Measurements from ENCODE around the gene TSC22D2.

Gene TSC22D2

DNA sequence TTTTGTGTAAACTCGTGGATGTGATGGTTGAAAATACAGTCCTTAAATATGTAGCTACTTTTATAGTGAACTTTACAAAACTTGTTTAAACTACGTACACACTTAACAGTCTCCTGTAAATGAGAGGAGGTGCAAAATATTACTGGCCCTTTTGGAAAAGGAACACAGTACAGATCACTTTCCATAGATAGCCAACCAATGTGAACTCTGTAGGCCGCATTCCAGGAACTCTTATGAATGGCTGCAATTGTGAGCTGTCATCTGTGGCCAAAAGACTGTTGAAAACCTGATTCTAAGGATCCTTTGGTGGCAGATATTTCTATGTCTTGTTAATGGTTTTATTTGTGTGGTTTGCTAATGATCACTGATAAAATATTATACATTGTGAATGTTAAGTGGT is 6.2 kb downstream of the TSC22D2 start:
- no peak for DNase-seq
- H3K4me1 Mint-ChIP-seq (ENCODE audit: low read depth), result peaks cover 67% of the 10 kb centered on the region
- H3K36me3 Mint-ChIP-seq (ENCODE audit: low read depth), result peaks cover 76% of the 10 kb centered on the region
- no peak overlapping the region for H3K27ac Mint-ChIP-seq
- no peaks in the 10 kb centered on the region for H3K9me3 Mint-ChIP-seq
- H3K4me3 Mint-ChIP-seq, result peak overlapping the region; percentile 96
- H3K27me3 Mint-ChIP-seq, result no peaks in the 10 kb centered on the region

DNA sequence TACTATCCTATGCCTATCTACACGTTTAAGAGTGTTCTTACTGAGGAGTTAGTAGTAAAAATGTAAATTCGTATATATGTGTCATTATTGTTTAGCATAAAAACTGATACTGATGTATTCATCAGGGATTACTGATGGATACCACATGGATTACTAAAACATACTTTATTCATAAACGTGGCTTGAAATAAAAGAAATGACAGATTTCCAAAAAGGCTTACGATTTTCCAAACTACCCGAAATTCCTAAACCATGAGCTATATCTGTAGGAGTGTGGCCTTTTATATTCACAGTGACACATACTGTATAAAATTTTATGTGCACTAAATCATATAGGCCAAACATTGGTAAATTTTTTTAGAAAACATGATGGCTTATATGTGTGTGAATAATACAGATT is 6.9 kb downstream of the TSC22D2 start:
- Mint-ChIP-seq H3K27me3 (no peaks in the 10 kb centered on the region), H3K9me3 (no peaks in the 10 kb centered on the region), H3K27ac (no peak overlapping the region), H3K4me1 (ENCODE audit: low read depth) (peaks cover 72% of the 10 kb centered on the region), H3K4me3 (peak overlapping the region; percentile 96), H3K36me3 (ENCODE audit: low read depth) (peaks cover 76% of the 10 kb centered on the region)
- no peak for DNase-seq

GRCh38 chr3:150419076-150419868 is 11.2 kb downstream of the TSC22D2 start:
- Mint-ChIP-seq H3K27ac (no peak overlapping the region), H3K36me3 (ENCODE audit: low read depth) (peaks cover 62% of the 10 kb centered on the region), H3K4me3 (no peak overlapping the region), H3K9me3 (no peaks in the 10 kb centered on the region), H3K4me1 (ENCODE audit: low read depth) (peaks cover 73% of the 10 kb centered on the region), H3K27me3 (no peaks in the 10 kb centered on the region)
- no peak for DNase-seq

DNA sequence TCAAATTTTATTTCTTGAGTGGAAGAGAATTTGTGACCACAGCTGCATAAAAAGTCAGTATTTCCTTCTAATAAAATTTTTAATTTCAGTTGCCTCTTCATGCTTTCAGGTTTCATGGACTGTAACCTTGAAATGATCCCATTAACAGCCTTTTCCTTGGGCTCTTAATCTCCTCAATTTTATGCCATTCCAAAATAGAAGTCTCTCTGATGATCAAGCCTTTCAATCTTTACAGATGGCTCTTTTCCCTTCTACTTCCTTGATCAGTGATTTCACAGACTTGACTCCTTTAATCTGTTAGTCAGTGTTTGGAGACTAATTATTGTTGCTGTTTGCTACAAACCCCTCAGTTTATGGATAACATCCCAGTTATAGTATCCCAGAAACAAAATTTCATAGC is 11.9 kb downstream of the TSC22D2 start:
- Mint-ChIP-seq H3K9me3 (no peaks in the 10 kb centered on the region), H3K27me3 (no peaks in the 10 kb centered on the region), H3K4me1 (ENCODE audit: low read depth) (peaks cover 66% of the 10 kb centered on the region), H3K27ac (no peak overlapping the region), H3K36me3 (ENCODE audit: low read depth) (peaks cover 60% of the 10 kb centered on the region), H3K4me3 (no peak overlapping the region)
- DNase-seq, result no peak

- Mint-ChIP-seq H3K27ac (no peak overlapping the region), H3K4me1 (ENCODE audit: low read depth) (peaks cover 61% of the 10 kb centered on the region)
Measured at GRCh38 chr3:150421256-150421655, 13.2 kb downstream of the TSC22D2 start.

GRCh38 chr3:150421799-150422548 is 13.9 kb downstream of the TSC22D2 start:
- Mint-ChIP-seq H3K9me3 (no peaks in the 10 kb centered on the region), H3K27ac (peak overlapping the region; percentile 6), H3K36me3 (ENCODE audit: low read depth) (peaks cover 58% of the 10 kb centered on the region), H3K4me3 (no peak overlapping the region), H3K27me3 (no peaks in the 10 kb centered on the region), H3K4me1 (ENCODE audit: low read depth) (peaks cover 61% of the 10 kb centered on the region)
- DNase-seq, result no peak

More at GRCh38 chr3:150421256-150421655, 13.2 kb downstream of the TSC22D2 start:
- peaks cover 56% of the 10 kb centered on the region for H3K36me3 Mint-ChIP-seq (ENCODE audit: low read depth)
- H3K27me3 Mint-ChIP-seq, result no peaks in the 10 kb centered on the region
- no peaks in the 10 kb centered on the region for H3K9me3 Mint-ChIP-seq
- no peak for DNase-seq
- no peak overlapping the region for H3K4me3 Mint-ChIP-seq

GRCh38 chr3:150422907-150423306 is 14.8 kb downstream of the TSC22D2 start:
- no peak overlapping the region for H3K4me3 Mint-ChIP-seq
- peaks cover 53% of the 10 kb centered on the region for H3K36me3 Mint-ChIP-seq (ENCODE audit: low read depth)
- no peaks in the 10 kb centered on the region for H3K27me3 Mint-ChIP-seq
- peaks cover 57% of the 10 kb centered on the region for H3K4me1 Mint-ChIP-seq (ENCODE audit: low read depth)
- no peak for DNase-seq
- no peak overlapping the region for H3K27ac Mint-ChIP-seq
- H3K9me3 Mint-ChIP-seq, result no peaks in the 10 kb centered on the region

DNA sequence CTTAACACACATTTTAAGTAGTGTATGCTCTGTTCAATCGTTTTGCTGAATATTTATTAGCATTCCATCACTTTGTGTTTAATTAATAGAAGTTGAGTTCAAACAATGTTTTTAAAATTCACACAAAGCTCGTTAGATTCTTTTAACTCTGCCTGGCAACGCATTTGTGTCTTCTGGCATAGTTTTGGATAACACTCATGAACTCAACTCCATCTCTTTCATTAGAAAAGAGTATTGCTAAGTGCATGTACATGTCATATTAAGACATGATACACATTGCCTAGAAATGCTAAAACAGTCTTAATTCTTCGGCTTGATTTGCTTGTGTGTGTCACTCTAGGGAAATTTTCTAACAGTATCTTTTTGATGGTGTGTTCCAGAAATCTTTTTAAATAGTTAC is 15.7 kb downstream of the TSC22D2 start:
- no peaks in the 10 kb centered on the region for H3K27me3 Mint-ChIP-seq
- no peaks in the 10 kb centered on the region for H3K9me3 Mint-ChIP-seq

DNA sequence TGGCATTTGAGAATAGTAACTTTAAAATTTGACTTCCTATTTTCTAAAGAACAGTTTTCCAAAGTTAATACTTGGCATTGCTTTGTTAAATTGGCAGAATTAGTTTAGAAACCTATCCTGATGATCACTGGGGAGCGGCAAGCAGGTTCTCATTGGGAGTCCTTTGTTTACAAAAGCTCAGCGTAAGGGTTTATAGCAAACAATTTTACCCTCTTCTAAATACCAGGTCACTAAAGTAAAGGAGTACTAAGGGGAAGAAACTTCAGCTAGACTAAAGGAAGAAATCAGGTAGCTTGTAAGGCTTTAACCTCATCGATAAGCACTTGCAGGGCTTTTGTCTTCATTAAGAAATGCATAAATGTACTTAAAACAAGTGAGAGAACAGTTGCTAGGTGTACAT is 18.2 kb downstream of the TSC22D2 start:
- Mint-ChIP-seq H3K4me1 (ENCODE audit: low read depth) (peaks cover 60% of the 10 kb centered on the region), H3K9me3 (no peaks in the 10 kb centered on the region), H3K36me3 (ENCODE audit: low read depth) (peaks cover 57% of the 10 kb centered on the region), H3K27ac (no peak overlapping the region), H3K27me3 (no peaks in the 10 kb centered on the region), H3K4me3 (no peak overlapping the region)
- DNase-seq, result no peak

More for the DNA sequence above, 15.7 kb downstream of the TSC22D2 start:
- Mint-ChIP-seq H3K36me3 (ENCODE audit: low read depth) (peaks cover 53% of the 10 kb centered on the region), H3K4me3 (no peak overlapping the region), H3K4me1 (ENCODE audit: low read depth) (peaks cover 59% of the 10 kb centered on the region), H3K27ac (no peak overlapping the region)
- no peak for DNase-seq

- Mint-ChIP-seq H3K27ac (no peak overlapping the region), H3K4me3 (no peak overlapping the region), H3K4me1 (ENCODE audit: low read depth) (peaks cover 58% of the 10 kb centered on the region), H3K27me3 (no peaks in the 10 kb centered on the region), H3K36me3 (ENCODE audit: low read depth) (peaks cover 51% of the 10 kb centered on the region), H3K9me3 (no peaks in the 10 kb centered on the region)
- DNase-seq, result no peak
Measured at GRCh38 chr3:150428562-150428961, 20.5 kb downstream of the TSC22D2 start.

DNA sequence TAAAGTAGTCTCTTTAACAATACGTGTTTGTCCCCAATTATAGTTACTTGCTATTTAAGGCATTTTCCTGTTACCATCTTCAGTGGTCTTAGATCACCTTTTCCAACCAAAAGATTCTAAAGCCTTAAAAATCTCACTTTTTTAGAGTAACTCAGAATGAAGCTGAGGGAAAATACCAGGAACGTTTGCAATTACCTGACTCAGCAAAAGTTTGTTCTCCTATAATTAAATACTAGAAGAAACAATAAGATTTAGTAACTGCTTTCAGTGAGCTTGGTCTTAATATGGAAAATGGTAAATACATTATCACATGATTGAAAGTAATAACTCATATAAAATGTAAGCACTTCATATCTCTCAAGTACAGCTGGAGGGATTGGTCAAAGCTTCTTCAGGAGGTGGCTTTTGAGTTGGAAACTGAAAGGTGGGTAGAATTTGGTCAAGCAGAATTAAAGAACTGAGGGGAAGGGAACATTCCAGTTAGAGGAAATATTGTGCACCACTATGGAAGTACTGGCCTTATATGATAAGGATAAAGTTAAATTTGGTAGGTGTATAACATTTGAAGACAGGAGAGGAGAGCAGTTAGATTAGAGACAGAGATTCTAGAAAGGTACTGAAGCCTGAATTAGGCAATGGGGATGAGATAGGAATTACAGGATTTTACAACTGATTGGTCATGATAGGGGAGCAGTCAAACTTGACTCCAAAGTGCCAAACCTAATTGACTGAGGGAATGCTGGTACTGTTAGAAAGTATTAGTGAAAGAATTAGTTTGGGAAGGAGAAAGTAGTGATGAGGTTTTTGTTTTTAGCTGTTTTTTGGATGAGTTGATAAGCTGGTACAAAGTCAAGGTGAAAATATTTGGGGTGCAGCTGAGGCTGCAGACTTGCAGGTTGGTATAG is 21.9 kb downstream of the TSC22D2 start:
- no peaks in the 10 kb centered on the region for H3K27me3 Mint-ChIP-seq
- peak overlapping the region; percentile 1 for H3K27ac Mint-ChIP-seq
- no peak for DNase-seq
- H3K9me3 Mint-ChIP-seq, result no peaks in the 10 kb centered on the region
- H3K36me3 Mint-ChIP-seq (ENCODE audit: low read depth), result peaks cover 42% of the 10 kb centered on the region
- no peak overlapping the region for H3K4me3 Mint-ChIP-seq
- H3K4me1 Mint-ChIP-seq (ENCODE audit: low read depth), result peaks cover 55% of the 10 kb centered on the region

GRCh38 chr3:150433347-150433746 is 25.2 kb downstream of the TSC22D2 start:
- H3K9me3 Mint-ChIP-seq, result no peaks in the 10 kb centered on the region
- no peak overlapping the region for H3K27ac Mint-ChIP-seq
- no peak overlapping the region for H3K4me3 Mint-ChIP-seq
- no peak for DNase-seq
- peaks cover 24% of the 10 kb centered on the region for H3K36me3 Mint-ChIP-seq (ENCODE audit: low read depth)
- no peaks in the 10 kb centered on the region for H3K27me3 Mint-ChIP-seq
- peaks cover 37% of the 10 kb centered on the region for H3K4me1 Mint-ChIP-seq (ENCODE audit: low read depth)

DNA sequence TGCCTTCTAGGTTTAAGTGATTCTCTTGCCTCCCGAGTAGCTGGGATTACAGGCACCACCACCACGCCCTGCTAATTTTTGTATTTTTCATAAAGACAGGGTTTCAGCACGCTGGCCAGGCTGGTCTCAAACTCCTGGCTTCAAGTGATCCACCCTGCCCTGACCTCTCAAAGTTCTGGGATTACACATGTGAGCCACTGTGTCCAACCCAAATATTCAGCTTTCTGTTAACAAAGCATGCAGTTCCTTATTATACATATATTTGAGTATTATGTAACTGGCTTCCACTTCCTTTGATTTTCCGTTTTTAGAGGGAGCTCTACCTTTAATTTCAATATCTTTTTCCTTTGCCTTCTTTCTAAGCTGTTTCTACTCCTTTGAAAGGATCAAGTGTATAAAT is 26.1 kb downstream of the TSC22D2 start:
- peaks cover 22% of the 10 kb centered on the region for H3K36me3 Mint-ChIP-seq (ENCODE audit: low read depth)
- H3K9me3 Mint-ChIP-seq, result no peaks in the 10 kb centered on the region
- H3K4me3 Mint-ChIP-seq, result no peak overlapping the region
- no peak for DNase-seq
- H3K27ac Mint-ChIP-seq, result no peak overlapping the region
- H3K27me3 Mint-ChIP-seq, result no peaks in the 10 kb centered on the region
- peaks cover 28% of the 10 kb centered on the region for H3K4me1 Mint-ChIP-seq (ENCODE audit: low read depth)

DNA sequence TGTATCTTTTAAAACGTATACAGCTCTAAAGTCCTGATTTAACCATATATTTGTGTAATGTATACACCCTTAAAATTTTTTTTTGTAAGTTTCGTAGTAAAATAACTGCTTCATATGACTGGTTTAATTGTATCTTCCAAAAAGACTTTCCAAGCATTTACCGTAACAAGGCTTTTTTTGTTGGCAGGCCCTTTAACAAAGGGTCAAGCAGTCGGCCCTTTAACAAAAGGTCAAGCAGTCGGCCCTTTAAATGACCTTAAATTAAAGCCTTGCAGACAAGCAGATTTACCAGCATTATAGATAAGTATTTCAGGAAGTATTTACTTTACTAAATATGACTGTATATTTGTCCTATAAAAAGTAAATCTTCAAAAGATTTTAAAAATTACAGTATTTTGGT is 28.1 kb downstream of the TSC22D2 start:
- no peak for DNase-seq
- H3K4me1 Mint-ChIP-seq (ENCODE audit: low read depth), result peaks cover 20% of the 10 kb centered on the region
- no peak overlapping the region for H3K27ac Mint-ChIP-seq
- no peaks in the 10 kb centered on the region for H3K27me3 Mint-ChIP-seq
- H3K4me3 Mint-ChIP-seq, result no peak overlapping the region
- H3K9me3 Mint-ChIP-seq, result no peaks in the 10 kb centered on the region
- H3K36me3 Mint-ChIP-seq (ENCODE audit: low read depth), result peaks cover 24% of the 10 kb centered on the region

Measured in activated T-cell treated with anti-CD3 and anti-CD28 coated beads, Interleukin-2, amount 50 U/mL, for 24 hours (primary cell).